Stimulated activated CD4-positive, alpha-beta T cell treated with anti-CD3 and anti-CD28 coated beads, TNF-alpha, amount 100 ng/mL, for 48 hours (primary cell): Measurements from ENCODE around the gene STX2.
A peak's percentile ranks its signal among the peaks of the same experiment; 100 is the strongest.
"Not testable (repeated sequence)": the region's sequence is repeated elsewhere in the genome, so short reads cannot be mapped to it uniquely, and the experiment has no call there.

Experiments used
- DNase-seq, 3 donors: peaks; one replicate each; pipeline ENCODE4 v3.0.0-alpha.2; 2020; ENCODE audit warnings: low read depth in 3 of 3

Gene STX2

DNA sequence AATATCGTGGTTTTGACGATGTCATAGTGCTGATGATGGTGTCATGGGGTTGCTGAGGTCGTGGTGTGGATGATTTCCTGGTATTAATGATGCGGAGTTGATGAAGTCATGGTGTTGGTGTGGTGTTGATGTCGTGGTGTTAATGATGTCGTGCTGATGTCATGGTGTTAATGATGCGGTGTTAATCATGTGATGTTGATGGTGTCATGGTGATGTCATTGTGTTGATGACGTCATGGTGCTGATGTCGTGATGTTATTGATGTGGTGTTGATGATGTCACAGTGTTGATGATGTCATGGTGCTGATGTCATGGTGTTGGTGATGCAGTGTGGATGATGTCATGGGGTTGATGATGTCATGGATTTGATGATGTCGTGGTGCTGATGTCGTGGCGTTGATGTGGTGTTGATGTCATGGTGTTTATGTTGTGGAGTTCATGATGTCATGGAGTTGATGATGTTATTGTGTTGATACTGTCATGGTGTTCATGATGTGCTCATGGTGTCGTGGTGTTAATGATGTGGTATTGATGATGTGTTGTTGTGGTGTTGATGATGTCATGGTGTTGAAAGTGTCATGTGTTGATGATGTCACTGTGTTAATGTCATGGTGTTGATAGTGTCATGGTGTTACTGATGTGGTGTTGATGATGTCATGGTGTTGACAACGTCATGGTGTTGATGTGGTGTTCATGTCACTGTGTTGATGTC, 74.4 kb downstream of the STX2 start:
- peak in 1 of 3 donors; percentile 16 for DNase-seq

DNA sequence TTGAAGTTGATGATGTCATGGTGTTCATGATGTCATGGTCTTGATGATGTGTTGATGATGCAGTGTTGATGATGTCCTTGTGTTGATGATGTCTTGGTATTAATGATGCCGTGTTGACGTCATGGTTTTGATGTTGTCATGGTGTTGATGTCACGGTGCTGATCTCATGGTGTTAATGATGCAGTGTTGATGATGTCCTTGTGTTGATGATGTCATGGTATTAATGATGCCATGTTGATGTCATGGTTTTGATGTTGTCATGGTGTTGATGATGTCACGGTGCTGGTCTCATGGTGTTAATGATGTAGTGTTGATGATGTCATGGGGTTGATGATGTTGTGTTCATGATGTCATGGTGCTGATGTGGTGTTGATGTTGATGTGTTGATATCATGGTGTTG, 75.0 kb downstream of the STX2 start:
- DNase-seq: no peak

DNA sequence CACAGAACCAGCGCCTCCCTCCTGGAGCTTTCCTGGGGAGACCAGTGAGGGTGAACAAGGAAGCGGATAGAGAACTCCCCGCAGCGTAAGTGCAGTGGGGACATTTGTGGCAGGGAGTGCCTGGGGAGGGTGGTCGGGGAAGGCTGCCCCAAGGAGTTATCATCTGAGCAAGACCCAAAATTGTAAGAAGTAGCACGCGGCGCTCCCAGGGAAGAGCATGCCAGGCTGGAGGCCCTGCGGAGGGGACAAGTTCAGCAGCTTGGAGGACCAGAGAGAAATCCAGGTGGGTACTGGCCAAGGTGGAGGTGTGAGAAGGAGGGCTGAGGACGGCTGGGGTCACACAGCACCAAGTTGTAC, 76.8 kb downstream of the STX2 start:
- DNase-seq: no peak

DNA sequence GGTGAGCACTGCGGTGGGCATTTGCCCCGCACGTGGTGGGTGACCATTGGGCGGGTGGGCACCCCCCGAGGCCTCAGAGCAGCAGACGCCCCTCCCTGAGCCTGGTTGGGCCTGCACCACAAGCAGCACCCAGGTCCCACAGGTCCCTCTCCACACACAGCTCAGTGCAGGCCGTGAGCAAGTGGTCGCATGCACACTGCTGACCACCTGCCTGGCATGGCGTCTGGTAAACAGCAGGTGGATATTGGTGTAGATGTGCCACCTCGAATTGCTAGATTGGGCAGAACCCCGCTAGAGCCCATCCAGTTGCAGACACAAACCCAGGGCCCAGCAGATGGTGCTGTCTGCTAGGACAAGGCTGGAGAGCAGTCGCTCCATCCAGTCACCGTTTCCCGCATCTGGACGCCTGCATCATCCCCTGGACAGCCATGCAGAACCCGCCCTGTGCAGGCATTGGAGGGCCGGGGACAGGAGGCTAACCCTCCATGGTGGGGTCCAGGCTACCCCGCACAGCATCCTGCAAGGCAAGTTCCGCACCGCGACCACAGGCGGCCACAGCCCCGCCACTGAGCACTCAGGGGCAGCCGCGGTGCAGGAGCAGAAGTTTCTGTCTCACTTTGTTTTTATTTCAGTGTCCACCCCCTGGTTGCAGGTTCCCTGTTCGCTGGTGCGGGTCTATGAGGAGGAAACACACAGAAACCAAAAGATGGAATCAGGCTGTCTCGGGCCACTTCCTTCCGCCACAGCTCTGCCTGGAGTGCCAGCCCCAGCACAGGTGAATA, 77.3 kb downstream of the STX2 start:
- peak; percentile 46 to 63 (median 52) for DNase-seq

DNA sequence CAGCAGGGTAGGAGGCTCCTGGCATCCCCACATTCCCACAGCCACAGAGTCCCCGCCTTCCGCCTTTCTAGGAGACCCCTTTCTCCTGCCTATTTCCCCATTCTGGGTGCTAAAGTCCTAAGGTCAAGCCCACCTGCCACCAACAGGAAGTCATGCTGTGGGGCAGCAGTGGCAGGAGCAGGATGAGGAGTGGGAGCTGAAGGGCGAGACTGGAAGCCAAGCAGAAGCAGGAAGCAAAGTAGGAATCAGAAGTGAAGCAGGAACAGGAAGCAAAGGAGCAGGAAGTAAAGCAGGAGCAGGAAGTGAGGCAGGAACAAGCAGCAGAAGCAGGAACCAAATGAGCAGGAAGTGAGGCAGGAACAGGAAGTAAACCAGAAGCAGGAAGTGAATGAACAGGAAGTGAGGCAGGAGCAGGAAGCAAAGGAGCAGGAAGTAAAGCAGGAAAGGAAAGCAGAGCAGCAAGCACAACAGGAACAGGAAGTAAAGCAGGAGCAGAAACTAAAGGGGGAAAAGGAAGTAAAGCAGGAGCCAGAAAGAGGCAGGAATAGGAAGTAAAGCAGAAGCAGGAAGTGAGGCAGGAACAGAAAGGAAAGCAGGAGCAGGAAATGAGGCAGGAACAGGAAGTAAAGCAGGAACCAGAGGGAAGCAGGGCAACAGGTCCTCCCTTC, 84.7 kb downstream of the STX2 start:
- no peak for DNase-seq

DNA sequence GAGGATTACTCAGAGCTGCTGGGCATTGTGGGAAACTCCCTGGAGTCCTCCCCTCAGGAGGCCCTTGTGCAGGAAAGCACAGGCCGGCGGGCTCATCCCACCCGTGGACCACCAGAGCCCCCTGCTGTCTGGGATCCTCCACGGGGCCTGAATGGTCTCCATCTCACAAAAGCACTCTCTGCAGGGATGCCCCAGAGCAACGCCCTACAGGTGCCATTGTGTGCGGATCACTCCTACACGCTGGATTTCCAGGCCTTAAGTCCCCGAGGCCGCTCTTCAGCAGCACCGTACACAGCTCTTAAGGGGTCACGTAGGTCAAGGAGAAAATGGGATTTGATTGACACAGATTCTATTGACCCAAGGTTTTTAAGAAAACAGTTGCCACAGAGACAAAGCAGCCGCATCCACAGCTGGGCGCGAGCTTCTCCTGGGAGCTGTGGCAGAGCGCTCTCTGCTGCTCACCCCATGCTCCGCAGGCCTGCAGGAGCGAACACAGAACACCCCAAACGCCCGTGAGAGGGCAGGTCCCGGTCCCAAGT, 86.3 kb downstream of the STX2 start:
- DNase-seq: no peak

DNA sequence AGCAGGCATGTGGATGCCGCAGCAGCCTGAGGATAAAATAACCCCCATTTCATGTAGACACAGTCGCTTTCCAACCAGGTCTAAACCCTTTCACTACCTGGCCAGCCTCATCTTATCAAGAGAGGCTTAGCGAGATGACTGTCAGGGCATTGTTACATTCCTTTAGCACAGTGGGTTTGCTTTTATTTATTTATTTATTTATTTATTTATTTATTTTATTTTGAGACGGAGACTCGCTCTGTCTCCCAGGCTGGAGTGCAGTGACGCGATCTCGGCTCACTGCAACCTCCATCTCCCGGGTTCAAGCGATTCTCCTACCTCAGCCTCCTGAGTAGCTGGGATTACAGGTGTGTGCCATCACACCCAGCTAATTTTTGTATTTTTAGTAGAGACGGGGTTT, 87.0 kb downstream of the STX2 start:
- DNase-seq: not testable (repeated sequence)

DNA sequence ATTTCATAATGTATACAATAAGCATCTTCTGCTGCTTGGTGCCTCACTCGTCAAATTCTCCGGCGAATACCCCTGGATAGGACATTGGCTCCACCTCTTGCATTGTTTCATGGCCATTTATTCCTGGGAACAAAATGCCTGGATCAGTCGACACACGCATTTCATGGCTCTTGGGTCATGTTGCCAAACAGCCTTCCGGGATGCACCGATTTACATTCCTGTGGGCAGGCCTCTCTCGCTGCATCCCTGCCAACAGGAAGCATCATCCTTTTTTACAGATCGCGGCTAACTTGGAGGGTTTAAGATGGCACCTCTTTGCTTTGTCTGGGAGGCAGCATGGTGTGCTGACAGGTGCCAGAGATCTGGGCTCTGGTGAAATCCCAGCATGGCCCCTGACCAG, 90.3 kb downstream of the STX2 start:
- no peak for DNase-seq

DNA sequence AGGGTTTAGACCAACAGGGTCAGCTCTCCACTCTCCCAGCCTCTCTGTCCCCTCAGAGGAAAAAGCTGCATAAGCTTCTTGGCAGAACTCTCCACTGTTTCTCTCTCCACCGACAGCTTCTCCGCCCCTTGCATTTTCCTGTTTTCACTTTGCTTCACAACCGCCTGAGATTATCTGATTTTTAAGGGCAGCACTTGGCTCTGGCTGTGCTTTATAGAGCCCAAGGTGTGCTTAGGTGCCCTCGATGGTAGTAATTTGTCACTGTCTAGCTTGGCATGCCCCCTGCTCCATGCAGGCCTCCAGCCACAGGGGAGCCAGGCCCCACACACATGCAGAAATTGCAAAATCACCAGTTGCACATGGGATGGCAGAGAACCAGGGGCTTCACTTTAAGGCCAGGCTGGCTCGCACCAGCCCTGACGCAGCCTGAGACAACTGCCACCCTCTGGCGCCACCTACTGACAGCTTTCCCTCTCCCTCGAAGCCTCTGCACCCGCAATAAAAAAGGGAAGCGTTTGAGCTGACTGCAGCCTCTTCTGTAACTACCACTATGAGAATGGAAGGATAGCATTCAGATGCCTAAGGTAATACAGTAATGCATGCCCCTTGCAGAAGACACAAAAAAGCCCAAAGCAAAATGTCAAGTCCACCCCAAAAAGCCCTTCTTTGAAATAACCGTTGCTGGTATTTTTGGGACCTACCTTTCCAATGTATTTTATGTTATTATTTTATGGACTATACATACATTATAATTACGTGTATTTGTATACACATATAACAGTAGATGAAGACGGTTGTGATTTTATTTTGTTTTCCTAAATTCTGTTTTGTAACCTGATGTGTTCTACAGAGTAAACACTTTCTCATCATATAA, 90.9 kb downstream of the STX2 start:
- DNase-seq: peak; percentile 48 to 78 (median 62)

DNA sequence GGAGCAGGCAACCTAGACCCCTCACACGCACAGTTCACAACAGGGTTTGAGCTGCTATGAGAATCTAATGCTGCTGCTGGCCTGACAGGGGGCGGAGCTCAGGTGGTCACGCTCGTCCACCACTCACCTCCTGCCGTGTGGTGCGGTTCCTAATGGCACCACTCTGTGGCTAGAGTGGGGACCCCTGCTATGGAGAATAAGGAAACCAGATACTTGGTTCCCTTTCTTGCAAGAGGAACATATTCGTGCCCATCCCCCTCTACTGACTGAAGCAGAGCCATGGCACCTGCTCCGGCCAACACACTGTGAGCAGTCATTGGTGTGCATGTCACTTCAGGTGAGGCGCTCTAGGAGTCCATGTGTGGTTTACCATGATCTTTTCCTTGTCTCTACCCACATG, 92.5 kb downstream of the STX2 start:
- DNase-seq: no peak

DNA sequence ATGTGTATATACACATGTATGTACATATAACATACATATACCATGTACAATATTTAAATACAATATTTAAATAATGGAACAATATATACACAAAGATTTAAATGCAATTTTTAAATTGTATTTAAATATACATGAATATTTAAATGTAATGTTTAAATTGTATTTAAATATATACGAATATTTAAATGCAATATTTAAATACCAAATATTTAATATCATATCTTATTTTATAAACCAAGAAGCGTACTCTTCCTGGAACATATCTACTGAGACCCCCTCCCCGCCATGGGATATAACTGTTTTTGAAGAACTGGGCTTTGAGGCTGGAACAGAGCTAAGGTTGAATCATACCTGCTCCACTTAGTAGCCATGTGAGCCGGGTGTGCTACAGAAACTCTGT, 93.1 kb downstream of the STX2 start:
- DNase-seq: no peak

DNA sequence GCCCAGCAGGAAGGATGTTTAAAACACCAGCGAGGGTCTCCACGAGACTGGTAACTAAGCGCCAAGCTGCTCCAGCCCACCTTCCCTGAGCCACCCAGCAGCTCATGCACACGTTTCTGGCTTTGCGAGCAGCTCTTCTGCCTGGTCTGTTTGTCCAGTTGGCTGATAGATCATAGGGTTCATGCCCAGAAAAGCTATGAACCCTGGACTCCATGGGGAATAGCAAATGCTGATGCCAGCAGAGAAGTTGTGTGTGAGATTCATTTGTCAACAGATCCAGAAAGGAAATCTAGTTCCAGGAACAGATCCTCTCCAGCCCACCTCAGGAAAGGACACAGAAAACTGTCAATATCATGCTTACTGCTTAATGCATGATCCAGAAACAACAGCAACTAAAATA, 94.8 kb downstream of the STX2 start:
- no peak for DNase-seq

DNA sequence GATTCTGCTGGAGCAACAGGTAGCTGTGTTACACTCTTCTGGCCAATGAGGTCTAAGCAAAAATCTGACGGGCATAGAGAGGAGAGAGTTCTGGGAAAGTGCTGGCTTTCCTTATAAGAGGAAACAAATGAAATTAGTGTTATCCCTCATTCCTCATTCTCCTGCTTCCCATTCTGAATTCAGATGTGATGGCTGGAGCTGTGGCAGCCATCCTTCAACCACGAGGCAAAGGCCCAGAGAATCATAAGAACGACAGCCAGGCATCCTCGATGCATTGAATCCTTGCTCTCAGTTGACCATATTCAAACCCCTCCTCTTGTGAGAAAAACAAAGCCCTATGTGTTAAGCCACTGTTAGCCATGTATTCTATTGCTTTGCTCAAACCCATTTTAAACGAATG, 95.4 kb downstream of the STX2 start:
- no peak for DNase-seq

DNA sequence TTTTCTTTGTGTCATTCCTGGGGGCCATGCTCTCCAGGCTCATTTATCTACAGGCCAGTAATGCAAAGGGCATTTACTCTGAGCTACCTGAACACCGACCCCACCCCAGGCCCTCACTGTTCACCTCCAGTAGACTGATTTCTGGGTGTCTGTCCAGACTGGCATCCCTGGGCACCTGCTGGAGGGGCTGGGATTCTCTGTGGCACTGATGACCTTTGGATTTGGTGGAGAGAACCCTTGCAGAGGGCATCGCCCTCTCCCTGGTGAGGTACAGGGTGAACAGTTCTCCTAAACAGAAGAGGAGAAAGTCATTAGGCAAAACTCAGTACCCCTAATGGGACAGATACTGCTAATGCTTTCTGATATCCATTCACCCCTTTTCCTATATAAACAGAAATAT, 95.9 kb downstream of the STX2 start:
- no peak for DNase-seq

DNA sequence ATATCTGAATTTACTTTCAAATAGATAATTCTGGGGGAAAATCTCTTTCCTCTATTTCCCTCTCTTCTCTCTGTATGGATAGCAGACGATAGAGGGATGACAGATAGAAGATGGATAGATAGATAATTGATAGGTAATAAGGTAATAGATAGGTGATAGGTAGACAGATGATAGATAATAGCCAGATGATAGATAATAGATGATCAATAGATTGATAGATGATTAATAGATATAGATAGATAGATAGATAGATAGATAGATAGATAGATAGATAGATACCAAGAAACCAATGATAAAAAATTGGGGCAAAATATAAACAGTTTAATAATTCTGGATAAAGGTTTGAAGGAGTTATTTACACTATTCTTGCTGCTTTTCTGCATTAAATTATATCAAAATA, 96.3 kb downstream of the STX2 start:
- DNase-seq: no peak

DNA sequence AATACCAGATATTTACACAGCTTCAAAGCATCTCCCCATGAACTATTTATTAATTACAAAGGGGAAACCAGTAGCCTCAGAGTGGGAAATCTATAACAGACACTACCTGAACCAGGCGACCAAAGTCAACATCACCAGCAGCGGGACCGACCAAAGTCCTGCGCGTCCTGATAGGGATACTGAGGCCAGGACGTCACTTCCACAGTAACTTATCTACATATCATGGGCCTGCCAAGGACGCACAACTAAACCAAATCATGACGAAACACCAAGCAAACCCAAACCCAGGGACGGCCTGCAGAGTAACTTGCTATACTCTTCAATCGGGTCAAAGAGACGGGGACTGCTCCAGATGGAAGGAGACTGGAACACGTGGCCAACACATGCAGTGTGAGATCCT, 96.9 kb downstream of the STX2 start:
- DNase-seq: no peak
